HPDE6-E6E7 (cell line): ENCODE measurements around the gene MTA1.
A peak's percentile ranks its signal among the peaks of the same experiment; 100 is the strongest.

Experiments used
- DNase-seq: peaks from one replicate; pipeline ENCODE4 v3.0.0; 2011; ENCODE audit warnings: missing footprints; ENCODE audit errors: extremely low spot score

Gene MTA1

DNA sequence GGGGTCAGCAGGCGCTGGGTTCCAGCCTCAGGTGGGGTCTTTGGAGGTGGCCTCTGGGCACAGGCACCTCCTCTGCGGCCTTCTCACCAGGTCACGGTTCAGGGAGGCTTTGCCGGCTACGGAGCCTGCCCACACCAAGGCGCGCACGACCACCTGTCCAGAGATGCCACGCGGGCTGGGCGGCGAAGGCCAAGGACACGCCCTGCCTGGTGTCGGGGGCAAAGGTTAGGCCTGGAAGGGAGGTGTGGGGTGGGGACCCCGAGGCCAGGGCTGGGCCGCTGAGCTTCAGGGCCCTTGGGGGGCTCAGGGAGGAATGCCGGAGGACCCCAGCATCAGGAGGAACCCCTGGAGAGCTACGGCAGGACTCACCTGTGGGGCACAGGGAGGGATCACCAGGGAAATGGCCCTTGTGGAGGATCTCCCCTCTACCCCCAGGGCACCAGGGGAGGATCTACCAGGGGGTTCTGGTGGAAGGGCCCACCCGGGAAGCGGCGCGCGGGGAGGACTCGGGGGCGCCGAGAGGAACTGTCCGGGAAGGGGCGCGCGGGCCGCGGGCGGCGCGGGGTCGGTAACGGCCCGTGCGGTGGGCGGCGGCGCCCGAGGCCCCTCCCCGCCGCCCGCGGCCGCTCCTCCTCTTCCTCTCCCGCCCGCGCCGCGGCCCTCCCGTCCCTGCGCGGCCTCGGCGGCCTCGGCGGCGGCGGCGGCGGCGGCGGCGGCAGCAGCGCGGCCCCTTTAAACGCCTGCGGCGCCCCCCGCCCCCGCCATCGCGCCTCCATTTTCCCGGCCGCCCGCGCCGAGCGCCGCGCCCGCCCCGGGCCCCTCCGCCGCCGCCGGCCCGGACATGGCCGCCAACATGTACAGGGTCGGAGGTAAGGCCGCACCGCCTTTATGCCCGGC, at the start of gene MTA1:
Gene MTA1, plus strand, starts transcription at position 633 of the 897 bp plus-strand sequence. Its CDS starts 209 bp downstream, at position 842.
- DNase-seq = no peak

- DNase-seq = peak; percentile 44
Observed at GRCh38 chr14:105374389-105374788, 45.2 kb upstream of the MTA1 start.

GRCh38 chr14:105375635-105376057, 44.0 kb upstream of the MTA1 start:
- no peak for DNase-seq

DNA sequence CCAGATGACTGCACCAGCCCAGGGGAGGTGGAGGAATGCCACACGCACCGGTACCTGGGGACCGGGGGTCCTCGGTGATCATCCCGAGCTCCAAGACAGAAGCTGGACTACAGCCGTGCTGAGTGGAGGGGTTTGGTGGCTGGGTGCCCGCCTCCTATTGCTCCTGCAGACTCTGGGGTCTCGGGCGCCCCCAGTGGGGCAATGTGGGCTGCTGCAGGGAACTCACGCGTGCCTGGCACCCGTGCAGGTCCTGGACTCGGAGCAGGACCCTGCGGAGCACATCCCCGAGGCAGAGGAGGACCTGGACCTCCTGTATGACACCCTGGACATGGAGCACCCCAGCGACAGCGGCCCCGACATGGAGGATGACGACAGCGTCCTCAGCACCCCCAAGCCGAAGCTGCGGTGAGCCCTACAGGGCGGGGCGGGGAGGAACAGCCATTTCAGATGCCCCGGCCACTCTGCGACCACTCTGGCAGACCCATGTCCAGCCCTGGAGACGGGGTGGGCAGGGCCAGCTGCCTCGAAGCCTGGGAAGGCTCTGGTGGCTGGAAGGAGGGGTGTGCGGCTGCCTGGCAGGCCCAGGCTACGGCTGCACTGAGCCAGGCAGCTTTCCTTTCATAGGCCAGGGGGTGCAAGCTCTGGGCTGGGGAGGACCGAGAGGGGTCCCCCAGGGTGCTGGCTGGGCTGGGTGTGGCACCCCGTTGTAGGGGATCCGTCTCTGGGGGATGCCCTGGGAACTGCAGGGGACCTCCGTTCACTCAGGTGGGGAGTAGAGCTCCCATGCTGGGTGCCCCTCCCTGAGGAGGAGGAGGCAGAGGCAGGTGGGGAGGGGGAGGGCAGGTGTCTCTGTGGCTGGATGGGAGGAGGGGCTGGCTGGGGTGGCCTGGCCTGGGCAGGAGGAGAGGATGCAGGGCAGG, 42.8 kb upstream of the MTA1 start:
- DNase-seq = no peak

- no peak for DNase-seq
Observed at GRCh38 chr14:105377555-105378182, 42.0 kb upstream of the MTA1 start.

- DNase-seq = no peak
Observed at GRCh38 chr14:105378199-105378598, 41.4 kb upstream of the MTA1 start.

- no peak for DNase-seq
Observed at GRCh38 chr14:105378873-105379685, 40.5 kb upstream of the MTA1 start.

DNA sequence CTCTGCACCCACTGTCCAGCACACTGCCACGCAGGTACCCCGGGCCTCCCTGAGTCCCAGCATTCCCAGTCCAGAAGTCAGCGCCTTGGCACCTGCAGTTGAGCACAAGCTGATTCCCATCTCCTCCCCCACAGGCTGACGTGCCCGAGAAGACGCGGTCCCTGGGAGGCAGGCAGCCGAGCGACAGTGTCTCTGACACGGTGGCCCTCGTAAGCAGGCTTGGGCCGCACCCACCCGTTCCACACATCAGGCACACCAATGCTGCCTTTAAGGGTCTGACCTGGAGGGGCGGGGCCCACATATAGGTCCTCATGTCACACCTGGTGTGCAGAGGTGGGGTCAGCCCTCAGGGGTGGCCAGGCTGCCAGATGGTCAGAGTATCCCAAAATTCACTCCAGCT, 39.7 kb upstream of the MTA1 start:
- DNase-seq = no peak

DNA sequence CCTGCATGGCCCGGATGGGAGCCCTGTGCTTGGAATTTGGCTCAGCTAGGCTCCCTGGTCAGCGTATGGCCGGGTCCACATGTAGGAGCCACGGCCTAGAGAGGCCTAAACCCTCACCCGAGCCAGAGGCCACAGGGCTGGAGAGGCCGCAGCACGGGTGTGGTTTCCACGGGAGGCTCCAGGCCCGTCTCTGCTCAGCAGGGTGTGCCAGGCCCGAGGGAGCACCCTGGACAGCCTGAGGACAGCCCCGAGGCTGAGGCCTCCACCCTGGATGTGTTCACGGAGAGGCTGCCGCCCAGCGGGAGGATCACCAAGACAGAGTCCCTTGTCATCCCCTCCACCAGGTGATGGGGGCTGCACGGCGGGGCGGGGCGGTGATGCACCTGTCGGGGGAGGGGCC, 38.9 kb upstream of the MTA1 start:
- no peak for DNase-seq

DNA sequence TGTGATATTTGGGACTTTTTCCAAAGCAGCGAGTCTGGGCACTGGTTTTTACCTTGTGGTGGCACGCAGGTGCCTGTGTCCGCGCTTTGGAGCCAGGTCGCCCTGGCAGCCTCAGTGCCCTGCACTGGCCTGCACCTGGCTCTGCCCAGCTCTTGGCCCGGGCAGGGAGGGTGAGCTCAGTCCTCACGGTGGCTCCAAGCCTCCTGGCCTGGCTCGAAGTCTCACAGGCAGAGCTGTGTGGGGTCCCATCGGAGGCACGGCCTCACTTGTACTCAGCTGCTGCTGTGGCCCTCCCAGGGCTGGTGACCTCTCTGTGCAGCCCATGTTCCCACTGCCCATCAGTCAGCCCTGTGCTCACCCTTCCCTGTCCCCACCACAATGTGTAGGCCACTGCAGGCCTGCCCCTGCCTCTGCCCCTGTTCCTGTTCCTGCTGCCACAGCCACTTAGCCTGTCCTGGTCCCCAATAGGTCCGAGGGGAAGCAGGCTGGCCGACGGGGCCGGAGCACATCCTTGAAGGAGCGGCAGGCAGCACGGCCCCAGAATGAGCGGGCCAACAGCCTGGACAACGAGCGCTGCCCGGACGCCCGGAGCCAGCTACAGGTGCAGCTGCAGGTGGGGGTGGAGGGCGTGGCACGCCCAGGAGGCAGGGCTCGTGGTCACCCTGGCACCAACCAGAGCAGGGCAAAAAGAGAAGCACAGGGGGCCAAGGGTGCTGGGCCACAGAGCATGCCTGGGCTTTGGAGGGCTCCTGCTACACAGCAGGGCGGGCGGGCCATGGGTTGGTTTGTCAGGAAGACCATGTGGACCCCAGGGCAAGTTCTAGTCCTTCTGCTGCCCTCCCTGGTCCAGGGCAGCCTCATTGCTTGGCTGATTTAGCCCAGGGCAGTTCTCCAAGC, 37.9 kb upstream of the MTA1 start:
- DNase-seq = no peak

DNA sequence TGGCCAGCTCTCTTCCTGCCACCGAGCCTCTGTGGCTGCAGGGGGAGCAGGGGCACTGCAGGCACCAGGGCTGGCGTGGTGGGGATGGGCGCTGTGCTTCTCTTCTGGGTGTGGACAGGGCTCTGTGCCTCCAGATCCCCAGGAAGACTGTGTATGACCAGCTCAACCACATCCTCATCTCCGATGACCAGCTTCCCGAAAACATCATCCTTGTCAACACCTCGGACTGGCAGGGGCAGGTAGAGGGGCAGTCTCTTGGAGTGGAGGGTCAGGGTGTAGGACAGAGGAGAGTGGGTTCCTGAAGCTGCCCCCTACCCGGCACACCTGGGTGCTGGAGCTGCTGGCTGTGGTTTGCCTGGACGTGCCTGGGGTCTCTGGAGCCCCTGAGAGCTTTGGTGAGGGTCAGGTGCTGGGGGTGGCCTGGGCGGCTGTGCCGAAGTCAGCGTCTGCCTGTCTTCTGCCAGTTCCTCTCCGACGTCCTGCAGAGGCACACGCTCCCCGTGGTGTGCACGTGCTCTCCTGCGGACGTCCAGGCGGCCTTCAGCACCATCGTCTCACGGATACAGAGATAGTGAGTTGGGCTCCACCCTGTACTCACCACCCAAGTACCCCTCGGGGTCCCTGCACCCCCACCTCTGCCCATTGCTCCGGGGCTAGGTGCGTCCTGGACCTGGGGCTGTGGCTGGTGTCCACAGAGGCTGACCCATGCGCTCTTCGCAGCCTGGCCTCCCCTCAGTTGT, 37.1 kb upstream of the MTA1 start:
- no peak for DNase-seq

- DNase-seq = no peak
Observed at GRCh38 chr14:105383083-105383730, 36.4 kb upstream of the MTA1 start.

GRCh38 chr14:105384041-105384557, 35.5 kb upstream of the MTA1 start:
- DNase-seq = no peak

DNA sequence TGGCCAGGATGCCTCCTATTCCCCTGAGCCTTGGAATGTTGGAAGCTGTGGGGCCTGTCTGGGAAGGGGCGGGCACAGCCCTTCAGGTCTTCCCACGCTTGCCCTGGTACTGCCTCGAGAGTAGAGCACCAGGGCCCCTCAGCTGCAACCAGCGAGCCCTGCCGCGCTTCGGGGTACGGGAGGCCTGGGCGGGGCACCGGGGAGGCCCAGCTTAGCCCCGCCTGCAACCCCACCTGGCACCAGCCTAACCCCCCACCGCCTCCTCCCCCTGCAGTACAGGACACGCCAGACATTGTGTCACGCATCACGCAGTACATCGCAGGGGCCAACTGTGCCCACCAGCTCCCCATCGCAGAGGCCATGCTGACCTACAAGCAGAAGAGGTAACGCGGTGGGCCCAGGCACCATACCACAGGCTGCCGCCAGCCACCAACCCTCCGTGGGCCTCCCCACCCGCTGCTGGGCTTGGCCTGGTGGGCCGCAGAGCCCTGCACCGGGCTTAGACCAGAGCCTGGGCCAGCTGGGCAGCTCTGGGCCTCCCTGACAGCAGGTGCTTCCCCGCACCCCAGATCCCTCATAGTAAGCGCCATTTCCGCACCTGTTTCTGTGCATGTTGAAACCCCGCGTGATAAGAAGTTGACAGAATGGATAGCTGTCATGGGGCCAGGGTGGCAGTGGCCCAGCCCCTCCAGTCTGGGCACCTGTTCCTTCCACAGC, 34.9 kb upstream of the MTA1 start:
- no peak for DNase-seq

DNA sequence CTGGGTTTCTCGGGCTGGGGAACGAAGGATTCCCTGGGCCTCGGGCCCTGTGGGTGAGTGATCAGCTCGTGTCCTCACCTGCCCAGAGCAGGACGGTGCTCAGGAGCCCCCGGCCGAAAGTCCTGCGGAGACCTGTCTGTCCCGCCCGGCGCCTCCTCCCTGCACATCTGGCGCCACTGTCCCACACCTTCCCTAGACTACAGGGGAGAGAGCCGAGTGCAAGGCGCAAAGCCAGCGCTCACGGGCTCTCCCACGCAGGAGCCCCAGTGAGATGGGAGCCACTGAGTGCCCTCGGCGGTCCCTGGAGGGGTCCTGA, 34.3 kb upstream of the MTA1 start:
- no peak for DNase-seq

DNA sequence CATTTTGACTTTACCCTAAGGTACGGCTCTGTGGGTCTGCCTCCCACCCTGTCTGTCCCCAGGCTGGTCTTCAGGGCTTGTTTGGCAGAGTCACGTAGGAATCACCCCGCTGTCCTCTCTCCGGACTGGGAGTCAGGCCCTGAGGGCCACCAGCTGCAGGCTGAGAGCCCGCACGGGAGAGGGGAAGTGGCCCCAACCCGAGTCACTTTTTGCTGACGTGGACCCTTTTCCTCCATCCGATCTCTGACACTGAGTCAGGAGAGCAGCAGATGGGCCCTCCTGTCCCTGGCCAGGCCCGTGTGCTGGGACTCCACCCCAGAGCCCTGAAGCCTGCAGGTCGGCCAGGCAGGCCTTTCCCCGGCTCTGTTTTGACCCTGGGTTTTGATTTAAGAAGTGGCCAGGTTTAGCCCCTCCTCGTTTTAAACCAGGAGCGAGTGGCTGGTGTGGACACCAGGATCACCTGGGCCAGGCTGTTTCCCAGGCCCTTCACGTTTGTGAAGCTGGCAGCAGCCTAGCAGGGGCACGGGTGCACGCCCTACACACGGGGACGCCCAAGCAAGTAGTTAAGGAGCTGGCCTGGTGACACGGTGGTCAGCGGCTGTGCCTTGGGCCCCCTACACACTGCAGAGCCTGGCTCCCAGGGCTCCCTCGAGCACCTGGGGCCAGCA, 33.8 kb upstream of the MTA1 start:
- DNase-seq = no peak
